Esophagus muscularis mucosa (tissue), 3 donors: Measurements from ENCODE around the gene COL27A1.

Source experiments
- POLR2A ChIP-seq: fragments of 450-650 bp; IDR thresholded peaks from one replicate; pipeline ENCODE4 v1.6.1; 2017; ENCODE audit warnings: antibody characterized with exemption, moderate library complexity, mild to moderate bottlenecking, low read depth
- TF ChIP-seq, protein P1 (sequence below), 3 experiments: fragments of 200-600 bp in 2 of 3; fragments of 450-650 bp in 1 of 3; sonication (generic) in 2 of 3; IDR thresholded peaks; one replicate each; pipeline ENCODE4 v1.5.1; 2017 to 2019; ENCODE audit warnings: antibody characterized with exemption in 3 of 3, mild to moderate bottlenecking in 2 of 3, moderate library complexity in 1 of 3

DNA sequence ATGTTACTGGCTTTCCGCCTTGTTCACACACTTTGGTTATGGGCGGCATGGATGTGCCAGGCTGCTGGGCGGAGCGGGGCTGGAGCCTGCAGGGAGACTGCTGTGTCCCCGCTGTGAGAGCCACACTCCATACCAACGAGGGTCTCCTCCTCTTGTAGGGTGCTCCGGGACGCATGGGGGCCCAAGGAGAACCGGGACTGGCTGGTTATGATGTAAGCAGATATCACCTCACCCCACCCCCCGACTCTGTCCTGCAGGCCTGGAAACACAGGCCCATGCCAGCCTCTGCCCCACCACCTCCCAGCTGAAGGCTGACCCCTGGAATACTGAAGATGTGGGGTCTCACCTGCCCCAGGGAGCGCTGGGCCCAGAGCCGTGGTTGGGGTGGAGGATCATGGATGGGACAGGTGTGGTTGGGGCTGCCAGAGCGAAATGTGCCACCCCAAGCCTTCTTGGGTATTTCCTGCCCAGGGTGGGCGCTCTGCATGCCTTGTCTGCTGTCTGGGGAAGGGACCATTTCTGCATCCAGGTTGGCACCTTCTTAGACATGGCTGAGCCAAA lies 128.3 kb downstream of the COL27A1 start:
- TF ChIP-seq, protein P1, sequence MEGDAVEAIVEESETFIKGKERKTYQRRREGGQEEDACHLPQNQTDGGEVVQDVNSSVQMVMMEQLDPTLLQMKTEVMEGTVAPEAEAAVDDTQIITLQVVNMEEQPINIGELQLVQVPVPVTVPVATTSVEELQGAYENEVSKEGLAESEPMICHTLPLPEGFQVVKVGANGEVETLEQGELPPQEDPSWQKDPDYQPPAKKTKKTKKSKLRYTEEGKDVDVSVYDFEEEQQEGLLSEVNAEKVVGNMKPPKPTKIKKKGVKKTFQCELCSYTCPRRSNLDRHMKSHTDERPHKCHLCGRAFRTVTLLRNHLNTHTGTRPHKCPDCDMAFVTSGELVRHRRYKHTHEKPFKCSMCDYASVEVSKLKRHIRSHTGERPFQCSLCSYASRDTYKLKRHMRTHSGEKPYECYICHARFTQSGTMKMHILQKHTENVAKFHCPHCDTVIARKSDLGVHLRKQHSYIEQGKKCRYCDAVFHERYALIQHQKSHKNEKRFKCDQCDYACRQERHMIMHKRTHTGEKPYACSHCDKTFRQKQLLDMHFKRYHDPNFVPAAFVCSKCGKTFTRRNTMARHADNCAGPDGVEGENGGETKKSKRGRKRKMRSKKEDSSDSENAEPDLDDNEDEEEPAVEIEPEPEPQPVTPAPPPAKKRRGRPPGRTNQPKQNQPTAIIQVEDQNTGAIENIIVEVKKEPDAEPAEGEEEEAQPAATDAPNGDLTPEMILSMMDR (IDR thresholded peaks at IDR 0.05): no peak
- TF ChIP-seq POLR2A: no peak
